ENCODE results near the gene SLIT3. TPM values are rescaled to one million over a fixed set of nuclear protein-coding genes. Genes with fewer than 3 reads are reported as not detected.

The SLIT3 gene
- total and polyA plus RNA-seq, 9 of the 15 experiments (the other 6 are each of a cell fraction or from before 2014, with no cell fraction given): 0.01 to 0.04 TPM; not detected in 7

DNA sequence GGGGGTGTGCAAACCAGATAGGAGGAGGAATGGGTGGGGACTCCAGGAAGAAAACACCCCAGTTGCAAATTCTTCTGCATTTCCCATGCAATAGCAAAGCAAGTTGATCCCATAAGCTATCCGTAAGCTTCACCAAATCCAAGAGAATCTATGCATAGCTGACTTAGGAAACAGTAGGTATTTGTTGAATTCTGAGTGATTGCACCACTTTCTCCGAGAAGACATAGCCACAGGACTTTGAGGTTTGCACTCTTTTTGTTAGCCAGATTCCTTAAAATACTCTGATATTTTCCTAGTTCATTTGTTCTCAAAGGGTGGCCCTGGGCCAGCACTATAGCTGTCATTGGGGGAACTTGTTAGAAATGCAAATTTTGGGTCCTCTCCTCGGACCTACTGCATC, 271.9 kb downstream of the SLIT3 start (continued):
- TF ChIP-seq, protein P1, sequence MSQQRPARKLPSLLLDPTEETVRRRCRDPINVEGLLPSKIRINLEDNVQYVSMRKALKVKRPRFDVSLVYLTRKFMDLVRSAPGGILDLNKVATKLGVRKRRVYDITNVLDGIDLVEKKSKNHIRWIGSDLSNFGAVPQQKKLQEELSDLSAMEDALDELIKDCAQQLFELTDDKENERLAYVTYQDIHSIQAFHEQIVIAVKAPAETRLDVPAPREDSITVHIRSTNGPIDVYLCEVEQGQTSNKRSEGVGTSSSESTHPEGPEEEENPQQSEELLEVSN (IDR thresholded peaks at IDR 0.05; ENCODE audit: borderline replicate concordance in 1 of 2, extremely low read depth in 1 of 2, insufficient read depth in 1 of 2, insufficient read length in 1 of 2, low read depth in 1 of 2, low read length in 1 of 2, poor library complexity in 1 of 2, severe bottlenecking in 1 of 2): no peak

DNA sequence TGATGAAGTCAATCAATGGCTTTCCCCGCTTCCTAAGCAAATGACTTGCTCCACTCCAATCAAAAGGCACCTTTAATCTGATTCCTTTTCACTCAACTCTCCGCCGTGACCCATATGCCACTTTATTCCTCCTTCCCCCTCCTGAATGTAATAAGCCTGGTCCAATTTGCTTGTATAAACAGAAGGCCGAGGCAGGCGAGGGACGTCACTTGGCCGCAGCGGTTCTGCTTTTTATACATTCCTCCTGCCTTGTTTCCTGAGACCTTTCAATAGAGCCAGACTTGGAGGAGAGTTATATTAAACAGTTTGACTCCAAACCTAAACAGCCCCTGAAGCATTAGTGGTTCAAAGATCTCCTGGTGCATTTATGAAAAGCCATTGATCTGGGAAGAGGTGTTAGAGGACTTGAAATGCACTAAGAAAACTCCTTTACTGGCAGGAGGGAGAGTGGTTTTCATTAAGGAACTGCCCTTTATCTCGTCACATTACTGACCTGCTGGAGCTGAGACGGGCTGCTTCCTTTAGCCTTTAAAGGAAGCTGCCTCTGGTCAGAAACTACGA, 273.4 kb downstream of the SLIT3 start:
- no peaks in the 10 kb centered on the region for H3K4me1 ChIP-seq (replicated peaks in 1 of 2; ENCODE audit: control insufficient read depth in 2 of 2, insufficient read depth in 2 of 2, low read length in 2 of 2)
- H3K9me1 ChIP-seq (ENCODE audit: control insufficient read depth, insufficient read depth, low read length): no peaks in the 10 kb centered on the region
- H3K4me2 ChIP-seq (ENCODE audit: insufficient read depth, low read length): no peak overlapping the region
- H3K36me3 ChIP-seq (ENCODE audit: control insufficient read depth, insufficient read depth, low read length): no peaks in the 10 kb centered on the region
- no peak overlapping the region for H3K4me3 ChIP-seq
- H3K27ac ChIP-seq (ENCODE audit: extremely low read depth, low read depth, low read length): no peak overlapping the region
- H2AFZ ChIP-seq (ENCODE audit: low read depth, low read length): no peak overlapping the region
- H3K79me2 ChIP-seq (ENCODE audit: control insufficient read depth, insufficient read depth, low read length): no peaks in the 10 kb centered on the region
- H3K9ac ChIP-seq (ENCODE audit: insufficient read depth in 1 of 2, low read depth in 2 of 2, low read length in 2 of 2): no peak overlapping the region
- DNase-seq (ENCODE audit: extremely low read depth in 1 of 4, low spot score in 3 of 4) (no peak), ATAC-seq (no peak), FAIRE-seq (no peak)
- CTCF ChIA-PET (ENCODE audit: low intra/inter-chr PET ratio): no interaction called here
- WGBS (ENCODE audit: insufficient coverage, low coverage, missing lambda C conversion rate): under 1% methylated on average over 9 of the region's 11 CpGs
- intact Hi-C loops (cut with micrococcal nuclease): no loop called here
- no peaks in the 10 kb centered on the region for H3K9me3 ChIP-seq (replicated peaks; ENCODE audit: control insufficient read depth, insufficient read depth, low read depth, low read length)
- no peaks in the 10 kb centered on the region for H4K20me1 ChIP-seq (replicated peaks; ENCODE audit: control insufficient read depth, insufficient read depth, low read length)
- BruUV-seq (replicated peaks): no TSS peak
- H3K27me3 ChIP-seq (ENCODE audit: control insufficient read depth in 2 of 2, insufficient read depth in 2 of 2, low read length in 2 of 2): no peaks in the 10 kb centered on the region
- in situ Hi-C loops (cut with MboI): no loop called here
- POLR2A ChIA-PET: no interaction called here
- TF ChIP-seq, protein P2, sequence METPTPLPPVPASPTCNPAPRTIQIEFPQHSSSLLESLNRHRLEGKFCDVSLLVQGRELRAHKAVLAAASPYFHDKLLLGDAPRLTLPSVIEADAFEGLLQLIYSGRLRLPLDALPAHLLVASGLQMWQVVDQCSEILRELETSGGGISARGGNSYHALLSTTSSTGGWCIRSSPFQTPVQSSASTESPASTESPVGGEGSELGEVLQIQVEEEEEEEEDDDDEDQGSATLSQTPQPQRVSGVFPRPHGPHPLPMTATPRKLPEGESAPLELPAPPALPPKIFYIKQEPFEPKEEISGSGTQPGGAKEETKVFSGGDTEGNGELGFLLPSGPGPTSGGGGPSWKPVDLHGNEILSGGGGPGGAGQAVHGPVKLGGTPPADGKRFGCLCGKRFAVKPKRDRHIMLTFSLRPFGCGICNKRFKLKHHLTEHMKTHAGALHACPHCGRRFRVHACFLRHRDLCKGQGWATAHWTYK (CRISPR knock-in tag; IDR thresholded peaks at IDR 0.05): no peak
- TF ChIP-seq, protein P3, sequence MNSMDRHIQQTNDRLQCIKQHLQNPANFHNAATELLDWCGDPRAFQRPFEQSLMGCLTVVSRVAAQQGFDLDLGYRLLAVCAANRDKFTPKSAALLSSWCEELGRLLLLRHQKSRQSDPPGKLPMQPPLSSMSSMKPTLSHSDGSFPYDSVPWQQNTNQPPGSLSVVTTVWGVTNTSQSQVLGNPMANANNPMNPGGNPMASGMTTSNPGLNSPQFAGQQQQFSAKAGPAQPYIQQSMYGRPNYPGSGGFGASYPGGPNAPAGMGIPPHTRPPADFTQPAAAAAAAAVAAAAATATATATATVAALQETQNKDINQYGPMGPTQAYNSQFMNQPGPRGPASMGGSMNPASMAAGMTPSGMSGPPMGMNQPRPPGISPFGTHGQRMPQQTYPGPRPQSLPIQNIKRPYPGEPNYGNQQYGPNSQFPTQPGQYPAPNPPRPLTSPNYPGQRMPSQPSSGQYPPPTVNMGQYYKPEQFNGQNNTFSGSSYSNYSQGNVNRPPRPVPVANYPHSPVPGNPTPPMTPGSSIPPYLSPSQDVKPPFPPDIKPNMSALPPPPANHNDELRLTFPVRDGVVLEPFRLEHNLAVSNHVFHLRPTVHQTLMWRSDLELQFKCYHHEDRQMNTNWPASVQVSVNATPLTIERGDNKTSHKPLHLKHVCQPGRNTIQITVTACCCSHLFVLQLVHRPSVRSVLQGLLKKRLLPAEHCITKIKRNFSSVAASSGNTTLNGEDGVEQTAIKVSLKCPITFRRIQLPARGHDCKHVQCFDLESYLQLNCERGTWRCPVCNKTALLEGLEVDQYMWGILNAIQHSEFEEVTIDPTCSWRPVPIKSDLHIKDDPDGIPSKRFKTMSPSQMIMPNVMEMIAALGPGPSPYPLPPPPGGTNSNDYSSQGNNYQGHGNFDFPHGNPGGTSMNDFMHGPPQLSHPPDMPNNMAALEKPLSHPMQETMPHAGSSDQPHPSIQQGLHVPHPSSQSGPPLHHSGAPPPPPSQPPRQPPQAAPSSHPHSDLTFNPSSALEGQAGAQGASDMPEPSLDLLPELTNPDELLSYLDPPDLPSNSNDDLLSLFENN (IDR thresholded peaks at IDR 0.05; ENCODE audit: low read depth in 2 of 2, low read length in 2 of 2): no peak
- no peak for TF ChIP-seq ZNF140 (CRISPR knock-in tag; IDR thresholded peaks at IDR 0.05)
- TF ChIP-seq, protein P4, sequence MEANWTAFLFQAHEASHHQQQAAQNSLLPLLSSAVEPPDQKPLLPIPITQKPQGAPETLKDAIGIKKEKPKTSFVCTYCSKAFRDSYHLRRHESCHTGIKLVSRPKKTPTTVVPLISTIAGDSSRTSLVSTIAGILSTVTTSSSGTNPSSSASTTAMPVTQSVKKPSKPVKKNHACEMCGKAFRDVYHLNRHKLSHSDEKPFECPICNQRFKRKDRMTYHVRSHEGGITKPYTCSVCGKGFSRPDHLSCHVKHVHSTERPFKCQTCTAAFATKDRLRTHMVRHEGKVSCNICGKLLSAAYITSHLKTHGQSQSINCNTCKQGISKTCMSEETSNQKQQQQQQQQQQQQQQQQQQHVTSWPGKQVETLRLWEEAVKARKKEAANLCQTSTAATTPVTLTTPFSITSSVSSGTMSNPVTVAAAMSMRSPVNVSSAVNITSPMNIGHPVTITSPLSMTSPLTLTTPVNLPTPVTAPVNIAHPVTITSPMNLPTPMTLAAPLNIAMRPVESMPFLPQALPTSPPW (CRISPR knock-in tag; IDR thresholded peaks at IDR 0.05): no peak
- TF ChIP-seq, protein P5, sequence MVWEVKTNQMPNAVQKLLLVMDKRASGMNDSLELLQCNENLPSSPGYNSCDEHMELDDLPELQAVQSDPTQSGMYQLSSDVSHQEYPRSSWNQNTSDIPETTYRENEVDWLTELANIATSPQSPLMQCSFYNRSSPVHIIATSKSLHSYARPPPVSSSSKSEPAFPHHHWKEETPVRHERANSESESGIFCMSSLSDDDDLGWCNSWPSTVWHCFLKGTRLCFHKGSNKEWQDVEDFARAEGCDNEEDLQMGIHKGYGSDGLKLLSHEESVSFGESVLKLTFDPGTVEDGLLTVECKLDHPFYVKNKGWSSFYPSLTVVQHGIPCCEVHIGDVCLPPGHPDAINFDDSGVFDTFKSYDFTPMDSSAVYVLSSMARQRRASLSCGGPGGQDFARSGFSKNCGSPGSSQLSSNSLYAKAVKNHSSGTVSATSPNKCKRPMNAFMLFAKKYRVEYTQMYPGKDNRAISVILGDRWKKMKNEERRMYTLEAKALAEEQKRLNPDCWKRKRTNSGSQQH (CRISPR knock-in tag; IDR thresholded peaks at IDR 0.05): no peak
- TF ChIP-seq SRSF3 (IDR thresholded peaks at IDR 0.05; ENCODE audit: insufficient read depth, low read length): no peak
- no peak for TF ChIP-seq NCOA1 (IDR thresholded peaks at IDR 0.05; ENCODE audit: low read depth)
- no peak for TF ChIP-seq RFX5 (IDR thresholded peaks at IDR 0.05; ENCODE audit: low read depth, low read length)
- TF ChIP-seq, protein P6, sequence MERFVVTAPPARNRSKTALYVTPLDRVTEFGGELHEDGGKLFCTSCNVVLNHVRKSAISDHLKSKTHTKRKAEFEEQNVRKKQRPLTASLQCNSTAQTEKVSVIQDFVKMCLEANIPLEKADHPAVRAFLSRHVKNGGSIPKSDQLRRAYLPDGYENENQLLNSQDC (CRISPR knock-in tag; IDR thresholded peaks at IDR 0.05): no peak
